ENCODE measurements around the gene SLX4IP. TPM values are rescaled to one million over a fixed set of nuclear protein-coding genes. Genes with fewer than 3 reads are reported as not detected.
A peak's percentile ranks its signal among the peaks of the same experiment; 100 is the strongest.

Gene SLX4IP
- total RNA-seq, 2 experiments from 2014 or later, result 4.9 to 5.2 TPM

- Mint-ChIP-seq H3K9me3 (no peaks in the 10 kb centered on the region), H3K4me3 (no peak overlapping the region), H3K27ac (no peak overlapping the region), H3K27me3 (ENCODE audit: low read depth) (no peaks in the 10 kb centered on the region), H3K4me1 (ENCODE audit: low read depth) (peaks cover 9% of the 10 kb centered on the region), H3K36me3 (ENCODE audit: low read depth) (peaks cover 14% of the 10 kb centered on the region)
- CTCF ChIA-PET, result interaction anchor here (0.6 kb wide), 2 partner anchors 84 to 212 kb away, joined by 3 read pairs; no protein-coding TSS in a partner anchor
- intact Hi-C loops (cut with micrococcal nuclease), result loop anchor here (1.0 to 10.0 kb wide), 2 partner anchors 67 to 1075 kb away; no protein-coding TSS in a partner anchor
- peak; percentile 19 for DNase-seq
Observed at GRCh38 chr20:10469599-10469998, 34.5 kb downstream of the SLX4IP start.

DNA sequence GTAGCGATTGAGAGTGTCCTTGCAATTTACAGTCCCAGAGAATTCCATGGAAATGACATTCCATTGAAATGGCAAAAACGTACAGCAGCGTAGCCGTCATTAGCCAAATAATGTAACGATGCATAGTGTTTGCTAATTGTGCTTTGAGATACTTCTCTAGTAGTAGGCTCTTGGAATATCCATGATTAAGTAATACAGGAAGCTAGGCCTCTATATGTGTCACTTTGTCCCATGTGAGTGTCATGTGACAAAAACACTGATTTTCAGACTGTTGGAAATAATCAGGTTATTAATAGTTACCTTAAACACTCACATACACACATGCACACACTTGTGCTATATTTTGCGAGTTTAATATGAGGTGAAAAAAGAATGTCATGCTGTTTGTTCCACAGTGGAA lies 35.2 kb downstream of the SLX4IP start:
- Mint-ChIP-seq H3K27ac (no peak overlapping the region), H3K4me3 (no peak overlapping the region), H3K4me1 (ENCODE audit: low read depth) (peaks cover 12% of the 10 kb centered on the region), H3K36me3 (ENCODE audit: low read depth) (peaks cover 13% of the 10 kb centered on the region), H3K9me3 (no peaks in the 10 kb centered on the region), H3K27me3 (ENCODE audit: low read depth) (no peaks in the 10 kb centered on the region)
- CTCF ChIA-PET, result interaction anchor here (0.6 kb wide), 3 partner anchors 83 to 499 kb away, joined by 3 read pairs; no protein-coding TSS in a partner anchor
- DNase-seq, result no peak
- intact Hi-C loops (cut with micrococcal nuclease), result no loop called here

- Mint-ChIP-seq H3K4me3 (no peak overlapping the region), H3K4me1 (ENCODE audit: low read depth) (peaks cover 15% of the 10 kb centered on the region), H3K9me3 (no peaks in the 10 kb centered on the region), H3K27me3 (ENCODE audit: low read depth) (no peaks in the 10 kb centered on the region), H3K27ac (no peak overlapping the region), H3K36me3 (ENCODE audit: low read depth) (peaks cover 13% of the 10 kb centered on the region)
- intact Hi-C loops (cut with micrococcal nuclease), result no loop called here
- CTCF ChIA-PET, result no interaction called here
- no peak for DNase-seq
Observed at GRCh38 chr20:10472871-10473270, 37.8 kb downstream of the SLX4IP start.

DNA sequence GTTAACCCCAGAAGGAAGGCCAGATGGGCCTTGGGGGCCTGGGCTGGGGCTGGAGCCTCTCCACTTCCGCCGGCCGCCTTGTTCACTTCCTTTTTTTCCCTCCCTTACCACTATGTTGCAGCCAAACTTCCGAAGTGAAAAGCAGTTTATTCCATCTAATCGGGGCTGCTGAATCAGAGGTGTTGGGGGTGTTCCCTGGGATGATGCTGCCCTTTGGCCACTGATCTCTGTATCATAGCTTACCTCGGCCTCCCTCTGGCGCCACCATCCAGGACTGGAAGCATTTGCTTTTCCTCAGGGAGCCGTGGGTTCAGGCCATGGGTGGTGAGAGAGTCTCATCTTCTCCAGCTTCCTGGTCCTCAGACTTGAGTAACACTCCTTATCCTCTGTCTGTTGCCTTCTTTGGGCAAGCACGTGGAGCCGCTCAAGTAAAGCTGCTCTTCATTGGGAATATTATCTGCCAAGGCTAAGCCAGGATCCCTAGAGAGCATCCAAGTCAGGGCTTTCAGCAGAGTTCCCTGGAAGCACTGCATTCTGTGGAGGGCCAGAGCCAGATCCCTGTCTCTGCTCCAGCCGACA lies 39.6 kb downstream of the SLX4IP start:
- DNase-seq, result no peak
- no peak overlapping the region for H3K27ac Mint-ChIP-seq
- CTCF ChIA-PET, result interaction anchor here (0.7 kb wide), 1 partner anchor 26 kb away, joined by 3 read pairs; no protein-coding TSS in a partner anchor
- peaks cover 13% of the 10 kb centered on the region for H3K4me1 Mint-ChIP-seq (ENCODE audit: low read depth)
- no peak overlapping the region for H3K4me3 Mint-ChIP-seq
- H3K27me3 Mint-ChIP-seq (ENCODE audit: low read depth), result no peaks in the 10 kb centered on the region
- intact Hi-C loops (cut with micrococcal nuclease), result no loop called here
- no peaks in the 10 kb centered on the region for H3K9me3 Mint-ChIP-seq
- peaks cover 14% of the 10 kb centered on the region for H3K36me3 Mint-ChIP-seq (ENCODE audit: low read depth)

- peaks cover 10% of the 10 kb centered on the region for H3K4me1 Mint-ChIP-seq (ENCODE audit: low read depth)
- no peak for DNase-seq
- no peaks in the 10 kb centered on the region for H3K9me3 Mint-ChIP-seq
- H3K27ac Mint-ChIP-seq, result no peak overlapping the region
- no peaks in the 10 kb centered on the region for H3K27me3 Mint-ChIP-seq (ENCODE audit: low read depth)
- intact Hi-C loops (cut with micrococcal nuclease), result no loop called here
- H3K36me3 Mint-ChIP-seq (ENCODE audit: low read depth), result peaks cover 10% of the 10 kb centered on the region
- no peak overlapping the region for H3K4me3 Mint-ChIP-seq
- CTCF ChIA-PET, result interaction anchor here (0.7 kb wide), 1 partner anchor 26 kb away, joined by 3 read pairs; no protein-coding TSS in a partner anchor
Observed at GRCh38 chr20:10475225-10475624, 40.1 kb downstream of the SLX4IP start.

GRCh38 chr20:10476319-10476724 lies 41.2 kb downstream of the SLX4IP start:
- peaks cover 10% of the 10 kb centered on the region for H3K4me1 Mint-ChIP-seq (ENCODE audit: low read depth)
- intact Hi-C loops (cut with micrococcal nuclease), result no loop called here
- H3K4me3 Mint-ChIP-seq, result no peak overlapping the region
- no peak overlapping the region for H3K27ac Mint-ChIP-seq
- CTCF ChIA-PET, result interaction anchor here (0.7 kb wide), 1 partner anchor 89 kb away, joined by 3 read pairs; no protein-coding TSS in a partner anchor
- H3K36me3 Mint-ChIP-seq (ENCODE audit: low read depth), result peaks cover 7% of the 10 kb centered on the region
- no peaks in the 10 kb centered on the region for H3K9me3 Mint-ChIP-seq
- peak; percentile 8 for DNase-seq
- no peaks in the 10 kb centered on the region for H3K27me3 Mint-ChIP-seq (ENCODE audit: low read depth)

- DNase-seq, result no peak
- H3K36me3 Mint-ChIP-seq (ENCODE audit: low read depth), result peaks cover 3% of the 10 kb centered on the region
- H3K9me3 Mint-ChIP-seq, result no peaks in the 10 kb centered on the region
- peaks cover 12% of the 10 kb centered on the region for H3K4me1 Mint-ChIP-seq (ENCODE audit: low read depth)
- H3K27me3 Mint-ChIP-seq (ENCODE audit: low read depth), result no peaks in the 10 kb centered on the region
- H3K27ac Mint-ChIP-seq, result no peak overlapping the region
- intact Hi-C loops (cut with micrococcal nuclease), result no loop called here
- CTCF ChIA-PET, result no interaction called here
- no peak overlapping the region for H3K4me3 Mint-ChIP-seq
Observed at GRCh38 chr20:10478205-10478604, 43.1 kb downstream of the SLX4IP start.

- H3K9me3 Mint-ChIP-seq, result no peaks in the 10 kb centered on the region
- CTCF ChIA-PET, result no interaction called here
Observed at GRCh38 chr20:10478930-10479329, 43.8 kb downstream of the SLX4IP start.

DNA sequence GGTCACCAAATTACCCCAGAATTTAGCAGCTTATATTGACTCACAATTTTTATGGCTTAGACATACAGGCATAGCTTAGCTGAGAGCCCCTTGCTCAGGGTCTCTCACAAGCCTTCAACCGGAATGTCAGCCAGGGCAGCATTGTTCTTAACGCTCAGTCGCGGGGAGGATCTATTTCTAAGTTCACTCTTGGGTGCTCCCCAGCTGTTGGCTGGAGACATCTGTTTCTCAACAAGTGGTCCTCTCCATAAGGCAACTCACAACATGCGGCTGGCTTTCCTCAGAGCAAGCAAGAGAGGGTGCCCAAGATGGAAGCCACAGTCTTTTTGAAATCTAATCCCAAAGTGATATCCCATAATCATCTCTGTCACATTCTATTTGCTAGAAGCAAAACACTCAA lies 46.6 kb downstream of the SLX4IP start:
- H3K4me1 Mint-ChIP-seq (ENCODE audit: low read depth), result peaks cover 3% of the 10 kb centered on the region
- H3K9me3 Mint-ChIP-seq, result no peaks in the 10 kb centered on the region
- H3K36me3 Mint-ChIP-seq (ENCODE audit: low read depth), result peaks cover 6% of the 10 kb centered on the region
- H3K27me3 Mint-ChIP-seq (ENCODE audit: low read depth), result no peaks in the 10 kb centered on the region
- intact Hi-C loops (cut with micrococcal nuclease), result no loop called here
- H3K27ac Mint-ChIP-seq, result no peak overlapping the region
- CTCF ChIA-PET, result no interaction called here
- no peak overlapping the region for H3K4me3 Mint-ChIP-seq
- DNase-seq, result no peak

More at GRCh38 chr20:10478930-10479329, 43.8 kb downstream of the SLX4IP start:
- no peaks in the 10 kb centered on the region for H3K27me3 Mint-ChIP-seq (ENCODE audit: low read depth)
- peaks cover 12% of the 10 kb centered on the region for H3K4me1 Mint-ChIP-seq (ENCODE audit: low read depth)
- H3K36me3 Mint-ChIP-seq (ENCODE audit: low read depth), result peaks cover 3% of the 10 kb centered on the region
- no peak for DNase-seq
- intact Hi-C loops (cut with micrococcal nuclease), result no loop called here
- no peak overlapping the region for H3K27ac Mint-ChIP-seq
- no peak overlapping the region for H3K4me3 Mint-ChIP-seq

DNA sequence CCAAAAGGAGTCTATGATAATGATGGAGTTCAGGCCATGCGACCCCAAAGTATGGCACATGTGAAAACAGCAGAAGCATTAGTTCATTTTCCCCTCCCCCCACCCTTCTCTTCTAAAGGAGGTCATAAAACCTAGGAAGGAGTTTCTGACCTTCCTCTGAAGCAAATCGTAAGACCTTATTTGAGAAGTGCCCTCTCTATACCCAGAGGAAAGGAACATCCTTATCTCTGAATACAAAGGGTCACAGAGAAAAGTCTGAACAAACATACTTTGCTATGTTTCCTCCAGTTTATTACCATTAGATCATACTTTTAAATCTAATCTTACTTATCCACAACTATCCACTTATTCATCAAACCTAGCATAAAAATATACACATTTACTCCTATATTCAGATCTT lies 48.6 kb downstream of the SLX4IP start:
- CTCF ChIA-PET, result no interaction called here
- H3K9me3 Mint-ChIP-seq, result no peaks in the 10 kb centered on the region

DNA sequence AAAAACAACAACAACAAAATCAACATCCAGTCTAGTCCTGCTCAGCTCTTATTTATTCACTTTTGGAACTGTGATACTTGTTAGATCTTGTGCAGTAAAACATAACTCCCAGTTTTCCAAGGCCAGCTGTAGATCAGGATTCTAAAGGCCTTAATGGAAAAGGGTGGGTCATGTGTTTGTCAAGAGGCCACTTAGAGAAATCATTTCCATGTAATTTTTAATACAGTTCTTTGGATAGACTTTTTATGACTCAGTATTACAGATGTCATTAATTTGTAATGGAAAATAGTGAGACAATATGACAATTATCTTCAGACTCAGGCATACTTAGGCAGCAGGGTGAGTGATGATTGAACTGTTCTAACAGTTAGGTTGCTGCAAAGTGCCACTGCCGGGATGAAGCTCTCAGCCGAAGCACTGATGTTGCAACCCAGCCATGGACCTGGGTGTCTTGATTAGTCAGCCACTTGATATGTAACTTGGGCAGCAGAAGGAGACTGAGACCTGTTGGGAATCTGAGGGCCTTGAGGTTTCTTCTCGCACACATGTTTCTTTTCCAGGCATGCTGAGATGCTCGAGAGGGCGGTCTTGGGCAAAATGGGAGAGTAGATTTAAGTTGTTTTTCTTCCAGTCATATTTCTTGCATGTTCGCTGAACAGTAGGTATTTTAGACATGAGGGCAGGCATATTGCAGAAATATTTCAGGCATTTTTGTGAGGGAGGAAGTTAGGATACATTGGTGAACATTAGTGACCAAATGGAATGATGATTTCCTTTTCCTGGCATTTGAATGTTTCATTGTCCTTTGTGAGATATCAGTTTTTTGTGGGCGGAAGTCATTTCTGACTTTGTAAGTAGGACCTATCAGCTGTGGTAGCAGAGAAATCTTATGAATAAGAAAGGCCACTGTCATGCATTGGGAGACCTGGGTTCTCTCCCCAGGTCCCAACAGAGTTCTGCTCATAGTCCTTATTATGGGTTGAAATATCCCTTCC lies 52.3 kb downstream of the SLX4IP start:
- no peaks in the 10 kb centered on the region for H3K27me3 Mint-ChIP-seq (ENCODE audit: low read depth)
- intact Hi-C loops (cut with micrococcal nuclease), result no loop called here
- peaks cover 3% of the 10 kb centered on the region for H3K36me3 Mint-ChIP-seq (ENCODE audit: low read depth)
- H3K27ac Mint-ChIP-seq, result no peak overlapping the region
- no peak overlapping the region for H3K4me3 Mint-ChIP-seq
- DNase-seq, result no peak
- H3K9me3 Mint-ChIP-seq, result no peaks in the 10 kb centered on the region
- CTCF ChIA-PET, result interaction anchor here (0.8 kb wide), 1 partner anchor 60 kb away, joined by 4 read pairs; no protein-coding TSS in a partner anchor
- peaks cover 26% of the 10 kb centered on the region for H3K4me1 Mint-ChIP-seq (ENCODE audit: low read depth)

More for the DNA sequence above, 48.6 kb downstream of the SLX4IP start:
- H3K36me3 Mint-ChIP-seq (ENCODE audit: low read depth), result peaks cover 3% of the 10 kb centered on the region
- peaks cover 9% of the 10 kb centered on the region for H3K4me1 Mint-ChIP-seq (ENCODE audit: low read depth)
- DNase-seq, result no peak
- H3K27me3 Mint-ChIP-seq (ENCODE audit: low read depth), result no peaks in the 10 kb centered on the region
- intact Hi-C loops (cut with micrococcal nuclease), result no loop called here
- no peak overlapping the region for H3K27ac Mint-ChIP-seq
- H3K4me3 Mint-ChIP-seq, result no peak overlapping the region

GRCh38 chr20:10488534-10488933 lies 53.4 kb downstream of the SLX4IP start:
- Mint-ChIP-seq H3K4me1 (ENCODE audit: low read depth) (peaks cover 26% of the 10 kb centered on the region), H3K9me3 (no peaks in the 10 kb centered on the region), H3K4me3 (no peak overlapping the region), H3K27ac (no peak overlapping the region), H3K36me3 (ENCODE audit: low read depth) (peaks cover 4% of the 10 kb centered on the region), H3K27me3 (ENCODE audit: low read depth) (no peaks in the 10 kb centered on the region)
- CTCF ChIA-PET, result interaction anchor here (1.0 kb wide), 1 partner anchor 15 kb away, joined by 3 read pairs; no protein-coding TSS in a partner anchor
- intact Hi-C loops (cut with micrococcal nuclease), result no loop called here
- DNase-seq, result no peak
